Inflammatory macrophage (primary cell): ENCODE results near the gene AMPH.
"Not testable (repeated sequence)": the region's sequence is repeated elsewhere in the genome, so short reads cannot be mapped to it uniquely, and the experiment has no call there.

Experiments
- DNase-seq, 2 donors: peaks; one replicate each; pipeline ENCODE4 v3.0.0-alpha.2; 2020 to 2022

The AMPH gene

GRCh38 chr7:38349126-38349795, 281.9 kb downstream of the AMPH start:
- peak; percentile 46 to 50 for DNase-seq

GRCh38 chr7:38345299-38346172, 285.6 kb downstream of the AMPH start:
- peak; percentile 84 to 85 for DNase-seq

- not testable (repeated sequence) for DNase-seq
These were observed 286.4 kb downstream of the AMPH start for GRCh38 chr7:38344741-38345140.

GRCh38 chr7:38342135-38342534, 289.0 kb downstream of the AMPH start:
- not testable (repeated sequence) for DNase-seq

GRCh38 chr7:38341172-38341705, 289.9 kb downstream of the AMPH start:
- peak; percentile 98 to 99 for DNase-seq

- DNase-seq: no peak
These were observed 291.0 kb downstream of the AMPH start for GRCh38 chr7:38339953-38340819.

GRCh38 chr7:38336148-38336515, 295.0 kb downstream of the AMPH start:
- not testable (repeated sequence) for DNase-seq

- DNase-seq: peak; percentile 98 to 99
These were observed 295.6 kb downstream of the AMPH start for GRCh38 chr7:38335492-38336147.

GRCh38 chr7:38335128-38335491, 296.1 kb downstream of the AMPH start:
- peak; percentile 90 to 91 for DNase-seq

GRCh38 chr7:38334163-38334562, 297.0 kb downstream of the AMPH start:
- no peak for DNase-seq
